ENCODE measurements around the gene HLX. TPM values are rescaled to one million over a fixed set of nuclear protein-coding genes. Genes with fewer than 3 reads are reported as not detected.

Gene HLX
- total RNA-seq, 1 donor, result 4.1 TPM

DNA sequence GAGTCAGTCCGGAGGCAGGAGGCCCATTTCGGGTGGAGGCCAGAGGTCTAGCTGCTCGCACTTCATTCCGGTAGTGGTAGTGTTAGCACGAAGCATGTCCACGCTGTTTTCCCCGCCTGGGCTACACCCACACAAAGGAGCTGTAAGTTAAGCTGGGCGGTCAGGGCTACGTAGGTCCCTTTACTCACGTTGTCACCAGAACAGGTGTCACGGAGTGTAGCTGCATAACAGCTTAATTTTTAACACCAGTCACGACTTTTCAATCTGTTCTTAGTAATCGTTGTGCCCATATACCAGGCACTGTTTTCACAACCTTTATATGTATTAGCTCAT, 15.6 kb downstream of the HLX start:
- H3K4me3 ChIP-seq (ENCODE audit: low read depth, low read length), result no peak overlapping the region
- no peak for DNase-seq (ENCODE audit: low read depth)
- TF ChIP-seq CTCF (IDR thresholded peaks at IDR 0.05; ENCODE audit: insufficient read depth, low read length), result no peak

- H3K4me3 ChIP-seq (ENCODE audit: low read depth, low read length), result no peak overlapping the region
- no peak for TF ChIP-seq CTCF (IDR thresholded peaks at IDR 0.05; ENCODE audit: insufficient read depth, low read length)
- DNase-seq (ENCODE audit: low read depth), result no peak
These were observed 16.2 kb downstream of the HLX start for GRCh38 chr1:220895412-220895946.

DNA sequence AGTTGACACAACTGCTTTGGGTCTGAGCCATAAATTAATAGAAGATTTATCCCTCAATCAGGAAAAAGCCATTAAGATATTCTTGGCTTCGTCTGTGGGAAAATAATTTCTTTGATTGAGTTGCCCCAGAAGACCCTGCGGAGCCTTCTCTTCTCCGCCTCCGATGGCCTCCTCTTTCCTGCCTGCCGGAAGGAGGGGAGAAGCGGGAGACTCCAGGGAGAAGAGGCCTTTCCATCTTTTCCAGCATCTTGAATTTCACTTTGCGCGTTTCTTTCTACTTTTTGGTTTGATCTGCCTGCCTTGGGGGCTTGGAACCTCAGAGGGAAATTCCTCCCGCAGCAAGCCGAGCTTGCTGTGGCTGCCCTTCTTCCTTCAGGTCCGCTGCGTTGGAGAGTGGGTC, 16.8 kb downstream of the HLX start:
- H3K4me3 ChIP-seq (ENCODE audit: low read depth, low read length), result no peak overlapping the region
- no peak for DNase-seq (ENCODE audit: low read depth)
- no peak for TF ChIP-seq CTCF (IDR thresholded peaks at IDR 0.05; ENCODE audit: insufficient read depth, low read length)

- DNase-seq (ENCODE audit: low read depth), result no peak
- no peak for TF ChIP-seq CTCF (IDR thresholded peaks at IDR 0.05; ENCODE audit: insufficient read depth, low read length)
- no peak overlapping the region for H3K4me3 ChIP-seq (ENCODE audit: low read depth, low read length)
These were observed 21.6 kb downstream of the HLX start for GRCh38 chr1:220900842-220901241.

GRCh38 chr1:220901881-220902280, 22.6 kb downstream of the HLX start:
- no peak for TF ChIP-seq CTCF (IDR thresholded peaks at IDR 0.05; ENCODE audit: insufficient read depth, low read length)
- peak; percentile 47 for DNase-seq (ENCODE audit: low read depth)
- no peak overlapping the region for H3K4me3 ChIP-seq (ENCODE audit: low read depth, low read length)

GRCh38 chr1:220902916-220903315, 23.7 kb downstream of the HLX start:
- no peak overlapping the region for H3K4me3 ChIP-seq (ENCODE audit: low read depth, low read length)
- peak; percentile 49 for DNase-seq (ENCODE audit: low read depth)
- no peak for TF ChIP-seq CTCF (IDR thresholded peaks at IDR 0.05; ENCODE audit: insufficient read depth, low read length)

- DNase-seq (ENCODE audit: low read depth), result no peak
- no peak overlapping the region for H3K4me3 ChIP-seq (ENCODE audit: low read depth, low read length)
- no peak for TF ChIP-seq CTCF (IDR thresholded peaks at IDR 0.05; ENCODE audit: insufficient read depth, low read length)
These were observed 25.6 kb downstream of the HLX start for GRCh38 chr1:220904876-220905275.

Data from fibroblast of the aortic adventitia (primary cell).